Measurements from ENCODE around the gene TECPR1. TPM values are rescaled to one million over a fixed set of nuclear protein-coding genes. Genes with fewer than 3 reads are reported as not detected.

TECPR1 gene
- total RNA-seq, 1 experiment from 2014 or later = 26.4 TPM

GRCh38 chr7:98180751-98181150 is 71.3 kb downstream of the TECPR1 start:
- no peaks in the 10 kb centered on the region for H3K9me3 Mint-ChIP-seq (ENCODE audit: unreplicated experiment)
- no peaks in the 10 kb centered on the region; the same call in 1 of the 2 replicates for H3K36me3 ChIP-seq (ENCODE audit: control insufficient read depth, insufficient read depth, low read length)
- H3K36me3 Mint-ChIP-seq (ENCODE audit: insufficient read depth, unreplicated experiment) = peaks cover 16% of the 10 kb centered on the region
- H3K9me3 ChIP-seq = no peaks in the 10 kb centered on the region
- no peaks in the 10 kb centered on the region for H3K27me3 ChIP-seq (replicated peaks; ENCODE audit: control insufficient read depth, insufficient read depth, low read length)
- ChIA-PET POLR2A (no interaction called here), CTCF (no interaction called here)
- DNase-seq = no peak
- intact Hi-C loops (cut with micrococcal nuclease; ENCODE audit: unreplicated experiment) = no loop called here
- no peak overlapping the region for H3K27ac Mint-ChIP-seq (ENCODE audit: unreplicated experiment)
- TF ChIP-seq, protein P1, sequence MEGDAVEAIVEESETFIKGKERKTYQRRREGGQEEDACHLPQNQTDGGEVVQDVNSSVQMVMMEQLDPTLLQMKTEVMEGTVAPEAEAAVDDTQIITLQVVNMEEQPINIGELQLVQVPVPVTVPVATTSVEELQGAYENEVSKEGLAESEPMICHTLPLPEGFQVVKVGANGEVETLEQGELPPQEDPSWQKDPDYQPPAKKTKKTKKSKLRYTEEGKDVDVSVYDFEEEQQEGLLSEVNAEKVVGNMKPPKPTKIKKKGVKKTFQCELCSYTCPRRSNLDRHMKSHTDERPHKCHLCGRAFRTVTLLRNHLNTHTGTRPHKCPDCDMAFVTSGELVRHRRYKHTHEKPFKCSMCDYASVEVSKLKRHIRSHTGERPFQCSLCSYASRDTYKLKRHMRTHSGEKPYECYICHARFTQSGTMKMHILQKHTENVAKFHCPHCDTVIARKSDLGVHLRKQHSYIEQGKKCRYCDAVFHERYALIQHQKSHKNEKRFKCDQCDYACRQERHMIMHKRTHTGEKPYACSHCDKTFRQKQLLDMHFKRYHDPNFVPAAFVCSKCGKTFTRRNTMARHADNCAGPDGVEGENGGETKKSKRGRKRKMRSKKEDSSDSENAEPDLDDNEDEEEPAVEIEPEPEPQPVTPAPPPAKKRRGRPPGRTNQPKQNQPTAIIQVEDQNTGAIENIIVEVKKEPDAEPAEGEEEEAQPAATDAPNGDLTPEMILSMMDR (IDR thresholded peaks at IDR 0.05; ENCODE audit: insufficient read depth in 1 of 2, low read depth in 1 of 2, low read length in 1 of 2, severe bottlenecking in 1 of 2, unreplicated experiment in 1 of 2) = no peak
- H3K4me1 Mint-ChIP-seq (ENCODE audit: low read depth, unreplicated experiment) = no peaks in the 10 kb centered on the region
- BruUV-seq (replicated peaks) = no TSS peak
- H3K4me3 Mint-ChIP-seq (ENCODE audit: unreplicated experiment) = no peak overlapping the region
- no peak overlapping the region for H3K4me3 ChIP-seq (ENCODE audit: low read depth, low read length)
- H3K27me3 Mint-ChIP-seq (ENCODE audit: insufficient read depth, unreplicated experiment) = no peaks in the 10 kb centered on the region
- H3K4me1 ChIP-seq = no peaks in the 10 kb centered on the region

GRCh38 chr7:98178762-98179490 is 73.1 kb downstream of the TECPR1 start:
- H3K9me3 Mint-ChIP-seq (ENCODE audit: unreplicated experiment) = no peaks in the 10 kb centered on the region
- intact Hi-C loops (cut with micrococcal nuclease; ENCODE audit: unreplicated experiment) = no loop called here
- no TSS peak for BruUV-seq (replicated peaks)
- no peaks in the 10 kb centered on the region; the same call in 1 of the 2 replicates for H3K36me3 ChIP-seq (ENCODE audit: control insufficient read depth, insufficient read depth, low read length)
- no peak overlapping the region for H3K27ac Mint-ChIP-seq (ENCODE audit: unreplicated experiment)
- no peaks in the 10 kb centered on the region for H3K27me3 Mint-ChIP-seq (ENCODE audit: insufficient read depth, unreplicated experiment)
- peaks cover 14% of the 10 kb centered on the region for H3K36me3 Mint-ChIP-seq (ENCODE audit: insufficient read depth, unreplicated experiment)
- no peak overlapping the region for H3K4me3 Mint-ChIP-seq (ENCODE audit: unreplicated experiment)
- CTCF ChIA-PET = no interaction called here
- H3K4me3 ChIP-seq (ENCODE audit: low read depth, low read length) = no peak overlapping the region
- H3K9me3 ChIP-seq = no peaks in the 10 kb centered on the region
- H3K4me1 ChIP-seq = no peaks in the 10 kb centered on the region
- POLR2A ChIA-PET = no interaction called here
- no peak for DNase-seq
- TF ChIP-seq, protein P1 (IDR thresholded peaks at IDR 0.05; ENCODE audit: insufficient read depth in 1 of 2, low read depth in 1 of 2, low read length in 1 of 2, severe bottlenecking in 1 of 2, unreplicated experiment in 1 of 2) = no peak
- no peaks in the 10 kb centered on the region for H3K27me3 ChIP-seq (replicated peaks; ENCODE audit: control insufficient read depth, insufficient read depth, low read length)
- peaks cover 7% of the 10 kb centered on the region for H3K4me1 Mint-ChIP-seq (ENCODE audit: low read depth, unreplicated experiment)

GRCh38 chr7:98178321-98178720 is 73.7 kb downstream of the TECPR1 start:
- intact Hi-C loops (cut with micrococcal nuclease; ENCODE audit: unreplicated experiment) = no loop called here
- no TSS peak for BruUV-seq (replicated peaks)
- Histone ChIP-seq H3K4me1 (no peaks in the 10 kb centered on the region), H3K36me3 (ENCODE audit: control insufficient read depth, insufficient read depth, low read length) (no peaks in the 10 kb centered on the region; the same call in 1 of the 2 replicates), H3K4me3 (ENCODE audit: low read depth, low read length) (no peak overlapping the region), H3K27me3 (replicated peaks; ENCODE audit: control insufficient read depth, insufficient read depth, low read length) (no peaks in the 10 kb centered on the region), H3K9me3 (no peaks in the 10 kb centered on the region)
- Mint-ChIP-seq H3K9me3 (ENCODE audit: unreplicated experiment) (no peaks in the 10 kb centered on the region), H3K36me3 (ENCODE audit: insufficient read depth, unreplicated experiment) (peaks cover 10% of the 10 kb centered on the region), H3K4me3 (ENCODE audit: unreplicated experiment) (no peak overlapping the region), H3K4me1 (ENCODE audit: low read depth, unreplicated experiment) (peaks cover 7% of the 10 kb centered on the region), H3K27ac (ENCODE audit: unreplicated experiment) (no peak overlapping the region), H3K27me3 (ENCODE audit: insufficient read depth, unreplicated experiment) (no peaks in the 10 kb centered on the region)
- DNase-seq = no peak
- ChIA-PET CTCF (no interaction called here), POLR2A (no interaction called here)
- TF ChIP-seq, protein P1 (IDR thresholded peaks at IDR 0.05; ENCODE audit: insufficient read depth in 1 of 2, low read depth in 1 of 2, low read length in 1 of 2, severe bottlenecking in 1 of 2, unreplicated experiment in 1 of 2) = no peak
